Transverse colon (tissue), 4 donors: Measurements from ENCODE around the gene CCDC63. TPM values are rescaled to one million over a fixed set of nuclear protein-coding genes. Genes with fewer than 3 reads are reported as not detected.

Source experiments
- DNase-seq: peaks from one replicate; pipeline ENCODE4 v3.0.0-alpha.2; 2019
- H3K27ac ChIP-seq, 4 donors: fragments of 200-600 bp; sonication (generic); 2 replicates each; pipeline ENCODE4 v1.5.1; 2016 to 2018; ENCODE audit warnings: inconsistent platforms in 4 of 4
- H3K27me3 ChIP-seq: fragments of 200-600 bp; sonication (generic); 2 replicates; pipeline ENCODE4 v1.5.1; 2017; ENCODE audit warnings: inconsistent platforms
- H3K36me3 ChIP-seq, 4 donors: fragments of 200-600 bp; sonication (generic); 2 replicates each; pipeline ENCODE4 v1.5.1; 2017 to 2019; ENCODE audit warnings: inconsistent platforms in 4 of 4
- H3K4me1 ChIP-seq, 4 donors: fragments of 200-600 bp; sonication (generic); 2 replicates each; pipeline ENCODE4 v1.5.1; 2017 to 2020; ENCODE audit warnings: inconsistent platforms in 4 of 4
- H3K4me3 ChIP-seq, 4 donors: fragments of 200-600 bp; sonication (generic); 1 replicate in 1 of 4; 2 replicates in 3 of 4; pipeline versions ENCODE4 v1.5.1 to v1.6.1; 2017 to 2019; ENCODE audit warnings: inconsistent platforms in 4 of 4
- H3K9me3 ChIP-seq, 2 donors: fragments of 200-600 bp; sonication (generic); 2 replicates each; pipeline ENCODE4 v1.5.1; 2017 to 2019; ENCODE audit warnings: inconsistent platforms in 2 of 2
- EP300 ChIP-seq: sonication (generic); formaldehyde crosslinking; IDR thresholded peaks from one replicate; pipeline ENCODE4 v1.6.1; 2017; ENCODE audit warnings: antibody characterized with exemption, low read depth
- POLR2A ChIP-seq: fragments of 450-650 bp; IDR thresholded peaks from one replicate; pipeline ENCODE4 v1.6.1; 2016; ENCODE audit warnings: antibody characterized with exemption, mild to moderate bottlenecking, moderate library complexity
- POLR2AphosphoS5 ChIP-seq, 3 donors: sonication (generic); formaldehyde crosslinking; IDR thresholded peaks; one replicate each; pipeline ENCODE4 v1.6.1; 2016; ENCODE audit warnings: antibody characterized with exemption in 3 of 3
- WGBS, 2 donors: methylation state at CpG; one replicate each; pipeline ENCODE4 v1.1.5; 2018; ENCODE audit warnings: low coverage in 1 of 2; 5-methylcytosine and 5-hydroxymethylcytosine counted together
- in situ Hi-C, 4 donors: fragments of 200-750 bp; cut with MboI; loops; one replicate each; pipeline versions ENCODE4 v1.15.0 to v1.15.1; 2017; ENCODE audit warnings: low sequenced_read_pairs in 3 of 4, low pct_ligation_motif_present in 1 of 4, low pct_unique_long_range_greater_than_20kb in 1 of 4
- intact Hi-C: fragments of 100-400 bp; cut with DNase I; formaldehyde crosslinking; loops from one replicate; pipeline ENCODE4 v1.15.1; 2023; ENCODE audit warnings: low total_unique reads
- total RNA-seq, 4 donors: library from RNA; depleted of rRNA; stranded (reverse); fragments of >200 nt; gene quantifications; one replicate each; pipeline ENCODE4 v1.1.0, GENCODE V29; 2016
- TF ChIP-seq, protein P1 (sequence below), 5 experiments: fragments of 200-600 bp in 3 of 5; fragments of 450-650 bp in 2 of 5; sonication (generic) in 3 of 5; IDR thresholded peaks; 1 replicate in 2 of 5; 2 replicates in 3 of 5; pipeline ENCODE4 v1.5.1; 2016 to 2017; ENCODE audit warnings: antibody characterized with exemption in 5 of 5, inconsistent platforms in 3 of 5, mild to moderate bottlenecking in 2 of 5, moderate library complexity in 1 of 5

Gene CCDC63
- total RNA-seq, 4 donors from 2014 or later = not detected

DNA sequence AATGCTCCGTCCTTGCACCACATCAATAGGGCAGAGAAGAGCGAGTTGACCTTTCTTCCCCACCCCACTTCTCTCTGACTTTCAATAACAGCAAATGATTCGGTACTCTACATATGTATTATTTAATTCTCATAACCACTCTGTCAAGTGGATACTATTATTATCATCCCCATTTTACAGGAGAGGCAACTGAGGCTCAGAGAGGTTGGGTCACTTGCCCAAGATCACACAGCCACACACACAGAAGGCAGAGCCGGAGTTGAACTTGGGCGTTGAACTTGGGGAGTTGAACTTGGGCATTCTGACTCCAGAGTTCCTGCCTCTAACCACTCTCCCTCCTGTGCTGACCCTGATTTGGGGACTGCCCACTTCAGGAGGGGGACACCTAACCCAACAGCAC, 72.9 kb downstream of the CCDC63 start:
- intact Hi-C loops (no loop called here), in situ Hi-C loops (no loop called here)
- no peak for DNase-seq
- Histone ChIP-seq H3K36me3 (no peaks in the 10 kb centered on the region), H3K9me3 (no peaks in the 10 kb centered on the region), H3K27ac (no peak overlapping the region), H3K4me3 (no peak overlapping the region), H3K4me1 (no peaks in the 10 kb centered on the region), H3K27me3 (peaks cover 4% of the 10 kb centered on the region)
- TF ChIP-seq POLR2AphosphoS5 (IDR thresholded peaks at IDR 0.05) (no peak), EP300 (no peak), POLR2A (no peak)
- TF ChIP-seq, protein P1, sequence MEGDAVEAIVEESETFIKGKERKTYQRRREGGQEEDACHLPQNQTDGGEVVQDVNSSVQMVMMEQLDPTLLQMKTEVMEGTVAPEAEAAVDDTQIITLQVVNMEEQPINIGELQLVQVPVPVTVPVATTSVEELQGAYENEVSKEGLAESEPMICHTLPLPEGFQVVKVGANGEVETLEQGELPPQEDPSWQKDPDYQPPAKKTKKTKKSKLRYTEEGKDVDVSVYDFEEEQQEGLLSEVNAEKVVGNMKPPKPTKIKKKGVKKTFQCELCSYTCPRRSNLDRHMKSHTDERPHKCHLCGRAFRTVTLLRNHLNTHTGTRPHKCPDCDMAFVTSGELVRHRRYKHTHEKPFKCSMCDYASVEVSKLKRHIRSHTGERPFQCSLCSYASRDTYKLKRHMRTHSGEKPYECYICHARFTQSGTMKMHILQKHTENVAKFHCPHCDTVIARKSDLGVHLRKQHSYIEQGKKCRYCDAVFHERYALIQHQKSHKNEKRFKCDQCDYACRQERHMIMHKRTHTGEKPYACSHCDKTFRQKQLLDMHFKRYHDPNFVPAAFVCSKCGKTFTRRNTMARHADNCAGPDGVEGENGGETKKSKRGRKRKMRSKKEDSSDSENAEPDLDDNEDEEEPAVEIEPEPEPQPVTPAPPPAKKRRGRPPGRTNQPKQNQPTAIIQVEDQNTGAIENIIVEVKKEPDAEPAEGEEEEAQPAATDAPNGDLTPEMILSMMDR (IDR thresholded peaks at IDR 0.05) = no peak
- WGBS, 2 donors = 86% methylated on average over 5 of the region's 5 CpGs; no CpG with 5 or more reads in 1 of the 2 donors

DNA sequence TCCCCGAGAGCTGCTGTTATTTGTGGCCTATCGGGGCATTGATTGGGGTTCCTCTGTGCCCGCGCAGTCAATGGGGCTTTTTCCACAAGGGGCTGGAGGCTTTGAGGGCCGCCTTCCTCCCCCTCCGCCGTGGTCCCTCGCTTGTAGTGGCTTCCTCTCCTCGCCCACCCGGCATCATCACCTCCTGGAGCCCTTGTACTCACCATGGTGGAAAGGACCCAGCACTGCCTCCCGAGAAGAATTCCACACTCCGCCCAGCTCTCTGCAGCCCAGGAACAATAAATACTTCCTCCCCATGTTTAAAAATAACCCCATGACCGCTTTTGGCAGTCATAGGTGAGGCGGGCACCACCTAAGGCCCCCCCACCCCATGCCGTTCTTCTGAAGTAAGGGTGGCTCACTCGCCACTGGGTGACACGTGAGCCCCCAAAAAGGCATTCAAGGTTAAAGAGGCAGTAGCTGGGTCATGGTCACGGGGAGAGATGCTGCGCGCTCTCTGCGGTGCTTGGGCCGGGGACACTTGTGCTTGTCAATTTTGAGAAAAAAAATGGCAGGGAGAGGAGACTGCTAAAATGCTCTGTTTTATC, 73.6 kb downstream of the CCDC63 start, which contains the start of gene MYL2:
TSS of gene MYL2 (minus strand) at position 256 of the 587 bp plus-strand sequence. CDS start at position 206, 50 bp downstream.
- intact Hi-C loops = no loop called here
- no peak for TF ChIP-seq POLR2AphosphoS5 (IDR thresholded peaks at IDR 0.05)
- no peak for TF ChIP-seq POLR2A
- no peak for TF ChIP-seq EP300
- TF ChIP-seq, protein P1 (IDR thresholded peaks at IDR 0.05) = no peak
- no peaks in the 10 kb centered on the region for H3K36me3 ChIP-seq
- H3K9me3 ChIP-seq = no peaks in the 10 kb centered on the region
- DNase-seq = no peak
- no peaks in the 10 kb centered on the region for H3K4me1 ChIP-seq
- in situ Hi-C loops = no loop called here
- H3K27ac ChIP-seq = no peak within 1 kb of the TSS
- H3K4me3 ChIP-seq = no peak within 1 kb of the TSS
- peaks cover 4% of the 10 kb centered on the region for H3K27me3 ChIP-seq
- 72 to 76% methylated on average over 8 to 22 of the region's 22 CpGs for WGBS, 2 donors

DNA sequence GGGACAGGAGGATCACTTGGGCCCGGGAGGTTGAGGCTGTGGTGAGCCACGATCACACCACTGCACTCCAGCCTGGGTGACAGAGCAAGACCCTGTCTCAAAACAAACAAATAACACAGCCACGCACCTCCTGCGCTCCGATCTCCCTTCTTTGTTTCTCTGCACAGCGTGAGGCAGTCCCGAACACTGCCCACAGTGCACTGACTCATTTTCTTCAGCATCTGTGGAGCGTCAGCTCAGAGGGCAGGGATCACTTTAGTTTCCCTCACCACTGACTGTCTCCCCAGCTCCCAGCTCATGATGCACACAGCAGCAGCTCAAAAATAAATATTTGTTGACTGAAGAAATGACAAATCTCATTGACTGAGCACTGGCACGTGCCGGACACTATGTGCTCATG, 74.5 kb downstream of the CCDC63 start:
- intact Hi-C loops = no loop called here
- in situ Hi-C loops = no loop called here

DNA sequence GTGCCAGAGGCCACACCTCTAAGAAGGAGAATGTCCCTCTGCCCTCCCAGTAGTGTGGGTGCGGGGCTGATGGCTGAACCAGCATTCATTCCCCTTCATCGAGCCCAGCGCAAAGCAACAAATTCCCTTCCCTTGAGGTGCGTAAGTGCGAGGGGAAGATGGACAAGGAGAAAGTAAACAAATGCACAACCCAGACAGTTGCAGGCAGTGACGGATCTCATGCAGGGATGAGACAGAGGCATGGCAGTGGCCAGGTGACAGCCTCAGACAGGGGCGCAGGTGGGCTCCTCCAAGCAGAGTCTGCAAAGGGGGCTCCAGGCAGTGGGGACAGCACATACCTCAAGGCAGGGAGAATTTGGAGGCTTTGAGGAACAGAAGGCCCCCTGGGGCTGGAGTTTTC, 75.9 kb downstream of the CCDC63 start:
- TF ChIP-seq, protein P1 (IDR thresholded peaks at IDR 0.05) = no peak
- Histone ChIP-seq H3K27ac (no peak overlapping the region), H3K4me1 (no peaks in the 10 kb centered on the region), H3K9me3 (no peaks in the 10 kb centered on the region), H3K27me3 (peaks cover 8% of the 10 kb centered on the region), H3K36me3 (no peaks in the 10 kb centered on the region), H3K4me3 (no peak overlapping the region)
- intact Hi-C loops (no loop called here), in situ Hi-C loops (no loop called here)
- no peak for DNase-seq
- WGBS, 2 donors = 73 to 100% methylated on average over 1 to 7 of the region's 7 CpGs

More for the DNA sequence above, 74.5 kb downstream of the CCDC63 start:
- TF ChIP-seq, protein P1 (IDR thresholded peaks at IDR 0.05) = no peak
- no peak for TF ChIP-seq EP300
- TF ChIP-seq POLR2AphosphoS5 (IDR thresholded peaks at IDR 0.05) = no peak
- TF ChIP-seq POLR2A = no peak
- DNase-seq = no peak
- Histone ChIP-seq H3K9me3 (no peaks in the 10 kb centered on the region), H3K27me3 (peaks cover 8% of the 10 kb centered on the region), H3K27ac (no peak overlapping the region), H3K4me1 (no peaks in the 10 kb centered on the region), H3K4me3 (no peak overlapping the region), H3K36me3 (no peaks in the 10 kb centered on the region)
- 71 to 82% methylated on average over 8 to 10 of the region's 10 CpGs for WGBS, 2 donors
